TTC549 (cell line): ENCODE results near the gene DCAF8.
A peak's percentile ranks its signal among the peaks of the same experiment; 100 is the strongest.

Source experiments
- FAIRE-seq: peaks from 2 replicates; lab custom pipeline; 2012; peaks lifted over from hg19 to GRCh38; lab: Jason Lieb, UNC

Gene DCAF8

GRCh38 chr1:160204526-160205241, 57.7 kb downstream of the DCAF8 start:
- no peak for FAIRE-seq

- no peak for FAIRE-seq
Observed at GRCh38 chr1:160200786-160201185, 61.6 kb downstream of the DCAF8 start.

- no peak for FAIRE-seq
Observed at GRCh38 chr1:160197231-160197630, 65.1 kb downstream of the DCAF8 start.

- no peak for FAIRE-seq
Observed at GRCh38 chr1:160196143-160196542, 66.2 kb downstream of the DCAF8 start.

- FAIRE-seq: no peak
Observed at GRCh38 chr1:160194737-160195059, 67.7 kb downstream of the DCAF8 start.

GRCh38 chr1:160193832-160194736, 68.3 kb downstream of the DCAF8 start:
- no peak for FAIRE-seq

- peak; percentile 68 for FAIRE-seq
Observed at GRCh38 chr1:160193091-160193819, 69.1 kb downstream of the DCAF8 start.

- no peak for FAIRE-seq
Observed at GRCh38 chr1:160192234-160192633, 70.1 kb downstream of the DCAF8 start.

- FAIRE-seq: no peak
Observed at GRCh38 chr1:160191756-160192155, 70.6 kb downstream of the DCAF8 start.

GRCh38 chr1:160189649-160190625, 72.4 kb downstream of the DCAF8 start, which contains the start of gene CASQ1:
CASQ1 (plus strand) TSS chr1:160190575; CDS start chr1:160190752, 177 bp downstream.
- no peak for FAIRE-seq

GRCh38 chr1:160188341-160188740, 74.0 kb downstream of the DCAF8 start:
- no peak for FAIRE-seq

GRCh38 chr1:160187407-160187806, 74.9 kb downstream of the DCAF8 start:
- FAIRE-seq: no peak

GRCh38 chr1:160186729-160187128, 75.6 kb downstream of the DCAF8 start:
- FAIRE-seq: no peak

GRCh38 chr1:160186246-160186645, 76.1 kb downstream of the DCAF8 start:
- no peak for FAIRE-seq

- no peak for FAIRE-seq
Observed at GRCh38 chr1:160179336-160179735, 83.0 kb downstream of the DCAF8 start.

GRCh38 chr1:160178731-160179130, 83.6 kb downstream of the DCAF8 start:
- no peak for FAIRE-seq

- FAIRE-seq: no peak
Observed at GRCh38 chr1:160177667-160178066, 84.7 kb downstream of the DCAF8 start.

GRCh38 chr1:160177231-160177630, 85.1 kb downstream of the DCAF8 start:
- FAIRE-seq: no peak

- FAIRE-seq: no peak
Observed at GRCh38 chr1:160171980-160172379, 90.4 kb downstream of the DCAF8 start.

GRCh38 chr1:160171354-160171753, 91.0 kb downstream of the DCAF8 start:
- FAIRE-seq: no peak

- FAIRE-seq: no peak
Observed at GRCh38 chr1:160169553-160170399, 92.6 kb downstream of the DCAF8 start.
